ENCODE results near the gene HAUS8.
"Not testable (repeated sequence)": the region's sequence is repeated elsewhere in the genome, so short reads cannot be mapped to it uniquely, and the experiment has no call there.

The HAUS8 gene

GRCh38 chr19:17021328-17021727 is 53.9 kb downstream of the HAUS8 start:
- H3K27ac ChIP-seq (ENCODE audit: low read depth, low read length), result no peak overlapping the region

GRCh38 chr19:17020823-17021222 is 54.4 kb downstream of the HAUS8 start:
- Histone ChIP-seq H3K4me1 (ENCODE audit: control insufficient read depth, insufficient read depth, low read length) (no peaks in the 10 kb centered on the region), H3K27me3 (ENCODE audit: control insufficient read depth, insufficient read depth, low read length) (peaks cover 3% of the 10 kb centered on the region), H3K9ac (ENCODE audit: low read length) (no peak overlapping the region), H3K4me3 (ENCODE audit: low read length) (no peak overlapping the region), H3K36me3 (ENCODE audit: control insufficient read depth, insufficient read depth, low read length) (no peaks in the 10 kb centered on the region), H3K27ac (ENCODE audit: low read depth, low read length) (no peak overlapping the region)

More at GRCh38 chr19:17021328-17021727, 53.9 kb downstream of the HAUS8 start:
- Histone ChIP-seq H3K4me1 (ENCODE audit: control insufficient read depth, insufficient read depth, low read length) (no peaks in the 10 kb centered on the region), H3K36me3 (ENCODE audit: control insufficient read depth, insufficient read depth, low read length) (no peaks in the 10 kb centered on the region), H3K4me3 (ENCODE audit: low read length) (no peak overlapping the region), H3K27me3 (ENCODE audit: control insufficient read depth, insufficient read depth, low read length) (peaks cover 7% of the 10 kb centered on the region), H3K9ac (ENCODE audit: low read length) (no peak overlapping the region)

GRCh38 chr19:17020385-17020784 is 54.9 kb downstream of the HAUS8 start:
- Histone ChIP-seq H3K9ac (ENCODE audit: low read length) (no peak overlapping the region), H3K4me3 (ENCODE audit: low read length) (no peak overlapping the region), H3K4me1 (ENCODE audit: control insufficient read depth, insufficient read depth, low read length) (no peaks in the 10 kb centered on the region), H3K36me3 (ENCODE audit: control insufficient read depth, insufficient read depth, low read length) (no peaks in the 10 kb centered on the region), H3K27me3 (ENCODE audit: control insufficient read depth, insufficient read depth, low read length) (peaks cover under 1% of the 10 kb centered on the region), H3K27ac (ENCODE audit: low read depth, low read length) (no peak overlapping the region)

- H3K36me3 ChIP-seq (ENCODE audit: control insufficient read depth, insufficient read depth, low read length); H3K4me3 ChIP-seq (ENCODE audit: low read length); H3K27me3 ChIP-seq (ENCODE audit: control insufficient read depth, insufficient read depth, low read length); H3K9ac ChIP-seq (ENCODE audit: low read length); H3K4me1 ChIP-seq (ENCODE audit: control insufficient read depth, insufficient read depth, low read length); H3K27ac ChIP-seq (ENCODE audit: low read depth, low read length): not testable (repeated sequence)
These were observed 60.9 kb downstream of the HAUS8 start for GRCh38 chr19:17014212-17014861.

GRCh38 chr19:17011485-17011884 is 63.8 kb downstream of the HAUS8 start:
- Histone ChIP-seq H3K9ac (ENCODE audit: low read length) (no peak overlapping the region), H3K36me3 (ENCODE audit: control insufficient read depth, insufficient read depth, low read length) (no peaks in the 10 kb centered on the region), H3K27ac (ENCODE audit: low read depth, low read length) (no peak overlapping the region), H3K4me3 (ENCODE audit: low read length) (no peak overlapping the region), H3K27me3 (ENCODE audit: control insufficient read depth, insufficient read depth, low read length) (no peaks in the 10 kb centered on the region), H3K4me1 (ENCODE audit: control insufficient read depth, insufficient read depth, low read length) (no peaks in the 10 kb centered on the region)

GRCh38 chr19:17006579-17006978 is 68.7 kb downstream of the HAUS8 start:
- H3K36me3 ChIP-seq (ENCODE audit: control insufficient read depth, insufficient read depth, low read length), result no peaks in the 10 kb centered on the region
- H3K4me3 ChIP-seq (ENCODE audit: low read length), result no peak overlapping the region

GRCh38 chr19:17005000-17005399 is 70.3 kb downstream of the HAUS8 start:
- Histone ChIP-seq H3K36me3 (ENCODE audit: control insufficient read depth, insufficient read depth, low read length) (no peaks in the 10 kb centered on the region), H3K27me3 (ENCODE audit: control insufficient read depth, insufficient read depth, low read length) (peaks cover 2% of the 10 kb centered on the region), H3K4me3 (ENCODE audit: low read length) (no peak overlapping the region), H3K9ac (ENCODE audit: low read length) (no peak overlapping the region), H3K27ac (ENCODE audit: low read depth, low read length) (no peak overlapping the region), H3K4me1 (ENCODE audit: control insufficient read depth, insufficient read depth, low read length) (no peaks in the 10 kb centered on the region)

More at GRCh38 chr19:17006579-17006978, 68.7 kb downstream of the HAUS8 start:
- peaks cover 2% of the 10 kb centered on the region for H3K27me3 ChIP-seq (ENCODE audit: control insufficient read depth, insufficient read depth, low read length)
- no peak overlapping the region for H3K9ac ChIP-seq (ENCODE audit: low read length)
- H3K27ac ChIP-seq (ENCODE audit: low read depth, low read length), result no peak overlapping the region
- no peaks in the 10 kb centered on the region for H3K4me1 ChIP-seq (ENCODE audit: control insufficient read depth, insufficient read depth, low read length)

- H3K9ac ChIP-seq (ENCODE audit: low read length), result no peak overlapping the region
- no peak overlapping the region for H3K27ac ChIP-seq (ENCODE audit: low read depth, low read length)
- no peaks in the 10 kb centered on the region for H3K36me3 ChIP-seq (ENCODE audit: control insufficient read depth, insufficient read depth, low read length)
- H3K27me3 ChIP-seq (ENCODE audit: control insufficient read depth, insufficient read depth, low read length), result peaks cover 2% of the 10 kb centered on the region
- H3K4me1 ChIP-seq (ENCODE audit: control insufficient read depth, insufficient read depth, low read length), result no peaks in the 10 kb centered on the region
- no peak overlapping the region for H3K4me3 ChIP-seq (ENCODE audit: low read length)
These were observed 70.9 kb downstream of the HAUS8 start for GRCh38 chr19:17004386-17004785.

- no peak overlapping the region for H3K4me3 ChIP-seq (ENCODE audit: low read length)
- H3K9ac ChIP-seq (ENCODE audit: low read length), result no peak overlapping the region
- H3K4me1 ChIP-seq (ENCODE audit: control insufficient read depth, insufficient read depth, low read length), result no peaks in the 10 kb centered on the region
- no peaks in the 10 kb centered on the region for H3K36me3 ChIP-seq (ENCODE audit: control insufficient read depth, insufficient read depth, low read length)
- no peak overlapping the region for H3K27ac ChIP-seq (ENCODE audit: low read depth, low read length)
- peaks cover 2% of the 10 kb centered on the region for H3K27me3 ChIP-seq (ENCODE audit: control insufficient read depth, insufficient read depth, low read length)
These were observed 72.8 kb downstream of the HAUS8 start for GRCh38 chr19:17002455-17002854.

- no peaks in the 10 kb centered on the region for H3K4me1 ChIP-seq (ENCODE audit: control insufficient read depth, insufficient read depth, low read length)
- peaks cover 2% of the 10 kb centered on the region for H3K27me3 ChIP-seq (ENCODE audit: control insufficient read depth, insufficient read depth, low read length)
- no peak overlapping the region for H3K9ac ChIP-seq (ENCODE audit: low read length)
- H3K27ac ChIP-seq (ENCODE audit: low read depth, low read length), result no peak overlapping the region
- no peak overlapping the region for H3K4me3 ChIP-seq (ENCODE audit: low read length)
- no peaks in the 10 kb centered on the region for H3K36me3 ChIP-seq (ENCODE audit: control insufficient read depth, insufficient read depth, low read length)
These were observed 73.6 kb downstream of the HAUS8 start for GRCh38 chr19:17001603-17002183.
